NCI-H510A treated with DMSO at 0.1 percent for 48 hours (cell line): ENCODE measurements around the gene MCOLN1.

ENCODE experiments used
- DNase-seq: peaks from one replicate; lab custom pipeline; 2025; lab: John Stamatoyannopoulos, UW

Gene MCOLN1

GRCh38 chr19:7578127-7578526, 55.7 kb downstream of the MCOLN1 start:
- no peak for DNase-seq

GRCh38 chr19:7579182-7579581, 56.8 kb downstream of the MCOLN1 start:
- no peak for DNase-seq

GRCh38 chr19:7582446-7582845, 60.0 kb downstream of the MCOLN1 start:
- DNase-seq = no peak
